Spleen (tissue), 11 donors: ENCODE measurements around the gene TRIM33. TPM values are rescaled to one million over a fixed set of nuclear protein-coding genes. Genes with fewer than 3 reads are reported as not detected.

ENCODE experiments used
- DNase-seq: peaks from one replicate; pipeline ENCODE4 v3.0.0-alpha.2; 2020
- H3K27ac ChIP-seq, 8 donors: fragments of 200-600 bp; sonication (generic) in 7 of 8; 1 replicate in 4 of 8; 2 replicates in 4 of 8; pipeline versions ENCODE4 v1.5.0 to v1.8.0; 2016 to 2021; ENCODE audit warnings: inconsistent platforms in 4 of 8, mild to moderate bottlenecking in 4 of 8, moderate library complexity in 1 of 8
- H3K27me3 ChIP-seq, 7 donors: fragments of 200-600 bp; sonication (generic) in 6 of 7; replicated peaks in 1 of 7; 1 replicate in 4 of 7; 2 replicates in 3 of 7; pipeline versions ENCODE4 v1.5.0 to v1.8.0; 2016 to 2021; ENCODE audit warnings: inconsistent platforms in 3 of 7, mild to moderate bottlenecking in 1 of 7
- H3K36me3 ChIP-seq, 6 donors: fragments of 200-600 bp; sonication (generic) in 5 of 6; 1 replicate in 4 of 6; 2 replicates in 2 of 6; pipeline versions ENCODE4 v1.5.0 to v1.8.0; 2016 to 2021; ENCODE audit warnings: inconsistent platforms in 2 of 6
- H3K4me1 ChIP-seq, 6 donors: fragments of 200-600 bp; sonication (generic) in 5 of 6; 1 replicate in 3 of 6; 2 replicates in 3 of 6; pipeline versions ENCODE4 v1.5.0 to v1.8.0; 2016 to 2021; ENCODE audit warnings: inconsistent platforms in 3 of 6
- H3K4me3 ChIP-seq, 8 donors: fragments of 200-600 bp; sonication (generic) in 7 of 8; 1 replicate in 4 of 8; 2 replicates in 4 of 8; pipeline versions ENCODE4 v1.5.0 to v1.8.0; 2016 to 2021; ENCODE audit warnings: inconsistent platforms in 4 of 8, mild to moderate bottlenecking in 4 of 8, moderate library complexity in 2 of 8
- H3K9me3 ChIP-seq, 8 donors: fragments of 200-600 bp; sonication (generic) in 7 of 8; 1 replicate in 4 of 8; 2 replicates in 4 of 8; pipeline versions ENCODE4 v1.5.0 to v1.8.0; 2016 to 2021; ENCODE audit warnings: inconsistent platforms in 4 of 8
- CTCF ChIP-seq, 11 experiments: fragments of 200-600 bp in 7 of 11; fragments of 450-650 bp in 4 of 11; sonication (generic) in 4 of 11; IDR thresholded peaks in 8 of 11; conservative IDR thresholded peaks in 3 of 11; 1 replicate in 7 of 11; 2 replicates in 4 of 11; pipeline versions ENCODE4 v1.4.0 to v1.8.0; 2016 to 2021; ENCODE audit warnings: antibody characterized with exemption in 11 of 11, inconsistent platforms in 4 of 11, mild to moderate bottlenecking in 1 of 11
- POLR2A ChIP-seq, 3 donors: fragments of 450-650 bp; IDR thresholded peaks; one replicate each; pipeline ENCODE4 v1.5.1; 2017; ENCODE audit warnings: antibody characterized with exemption in 3 of 3, mild to moderate bottlenecking in 1 of 3
- POLR2AphosphoS5 ChIP-seq, 3 donors: sonication (generic); formaldehyde crosslinking; IDR thresholded peaks; one replicate each; pipeline ENCODE4 v1.5.1; 2017; ENCODE audit warnings: antibody characterized with exemption in 3 of 3
- WGBS, 5 donors: extraction: QIAGEN DNeasy Blood & Tissue Kit in 3 of 5; methylation state at CpG; one replicate each; pipeline versions ENCODE4 v1.1.5 to v1.1.7; 2013 to 2018; 5-methylcytosine and 5-hydroxymethylcytosine counted together
- intact Hi-C: fragments of 100-400 bp; cut with DNase I; formaldehyde crosslinking; loops from one replicate; pipeline ENCODE4 v1.15.0; 2023; ENCODE audit warnings: low total_unique reads
- polyA plus RNA-seq, 3 donors: library from polyadenylated mRNA; stranded (reverse); fragments of 200-250 nt; gene quantifications; one replicate each; pipeline ENCODE4 v1.2.1, GENCODE V29; 2013
- total RNA-seq, 7 donors: library from RNA; depleted of rRNA in 3 of 7; stranded (reverse); fragments of >200 nt in 3 of 7; fragmentation: NEBNext Ultra II Directional in 4 of 7; extraction: Animal tissue kit (Norgen Biotek cat#: 25700) in 4 of 7; gene quantifications; one replicate each; pipeline versions ENCODE4 v1.1.0 to v1.2.1, GENCODE V29; 2016 to 2021
- donor health status: healthy with polysubstance abuse.
- donor health status: DM: no; HTN: no; CAD: no; lungs with moderate emphysema.
- donor health status: DM: no; HTN: no; CAD: no.
- donor health status: Bipolar disorder and iron deficiency.
- donor health status: healthy.
- donor health status: DM: no; HTN: no; CAD: no.
- donor health status: DM: yes; HTN: yes; CAD: no.

Gene TRIM33
- total and polyA plus RNA-seq, 10 donors = 8.9 to 59.4 (median 42.2) TPM

- peaks cover 0 to 10% (median 0%) of the 10 kb centered on the region in 6 donors for H3K4me1 ChIP-seq
- no peak for DNase-seq
- H3K27me3 ChIP-seq = no peaks in the 10 kb centered on the region
- TF ChIP-seq POLR2A (IDR thresholded peaks at IDR 0.05) (no peak), CTCF (IDR thresholded peaks at IDR 0.05 in 8 of 11, conservative IDR thresholded peaks at IDR 0.05 in 3 of 11) (no peak)
- intact Hi-C loops = no loop called here
- 94 to 100% (median 94%) methylated on average over 1 of the region's 1 CpG for WGBS, 5 donors
- H3K4me3 ChIP-seq = no peak overlapping the region
- H3K9me3 ChIP-seq = no peaks in the 10 kb centered on the region
- no peak overlapping the region for H3K27ac ChIP-seq
- H3K36me3 ChIP-seq = peaks cover 0 to 50% (median 5%) of the 10 kb centered on the region in 6 donors
These were observed 75.8 kb downstream of the TRIM33 start for GRCh38 chr1:114435088-114435715.

GRCh38 chr1:114431026-114431425 is 80.0 kb downstream of the TRIM33 start:
- no peaks in the 10 kb centered on the region for H3K9me3 ChIP-seq
- TF ChIP-seq POLR2A (IDR thresholded peaks at IDR 0.05) (no peak), CTCF (IDR thresholded peaks at IDR 0.05 in 8 of 11, conservative IDR thresholded peaks at IDR 0.05 in 3 of 11) (no peak), POLR2AphosphoS5 (IDR thresholded peaks at IDR 0.05) (no peak)
- H3K4me3 ChIP-seq = no peak overlapping the region
- H3K36me3 ChIP-seq = peaks cover 0 to 66% (median 18%) of the 10 kb centered on the region in 6 donors
- intact Hi-C loops = no loop called here
- no peak overlapping the region for H3K27ac ChIP-seq
- no peak for DNase-seq
- no peaks in the 10 kb centered on the region for H3K27me3 ChIP-seq
- 68 to 83% (median 77%) methylated on average over 1 of the region's 1 CpG for WGBS, 5 donors
- H3K4me1 ChIP-seq = peaks cover 0 to 10% (median 0%) of the 10 kb centered on the region in 6 donors

GRCh38 chr1:114428083-114428754 is 82.8 kb downstream of the TRIM33 start:
- Histone ChIP-seq H3K4me1 (peaks cover 0 to 10% (median 0%) of the 10 kb centered on the region in 6 donors), H3K9me3 (no peaks in the 10 kb centered on the region), H3K27me3 (no peaks in the 10 kb centered on the region), H3K27ac (no peak overlapping the region), H3K36me3 (peaks cover 0 to 89% (median 46%) of the 10 kb centered on the region in 6 donors), H3K4me3 (no peak overlapping the region)
- intact Hi-C loops = no loop called here
- no peak for DNase-seq
- 78 to 94% (median 85%) methylated on average over 1 of the region's 1 CpG for WGBS, 5 donors
- TF ChIP-seq CTCF (IDR thresholded peaks at IDR 0.05 in 8 of 11, conservative IDR thresholded peaks at IDR 0.05 in 3 of 11) (peak in 2 of 11 experiments; percentile 5 to 10), POLR2AphosphoS5 (IDR thresholded peaks at IDR 0.05) (no peak)

- Histone ChIP-seq H3K9me3 (no peaks in the 10 kb centered on the region), H3K36me3 (peaks cover 0 to 89% (median 48%) of the 10 kb centered on the region in 6 donors), H3K4me3 (no peak overlapping the region), H3K27me3 (no peaks in the 10 kb centered on the region), H3K27ac (no peak overlapping the region), H3K4me1 (peaks cover 0 to 10% (median 0%) of the 10 kb centered on the region in 6 donors)
- 87 to 93% (median 91%) methylated on average over 3 of the region's 3 CpGs for WGBS, 5 donors
- DNase-seq = no peak
- intact Hi-C loops = no loop called here
- TF ChIP-seq POLR2A (IDR thresholded peaks at IDR 0.05) (no peak), CTCF (IDR thresholded peaks at IDR 0.05 in 8 of 11, conservative IDR thresholded peaks at IDR 0.05 in 3 of 11) (no peak), POLR2AphosphoS5 (IDR thresholded peaks at IDR 0.05) (no peak)
These were observed 83.4 kb downstream of the TRIM33 start for GRCh38 chr1:114427612-114428011.
